Measurements from ENCODE around the gene ZNF681.

The ZNF681 gene

DNA sequence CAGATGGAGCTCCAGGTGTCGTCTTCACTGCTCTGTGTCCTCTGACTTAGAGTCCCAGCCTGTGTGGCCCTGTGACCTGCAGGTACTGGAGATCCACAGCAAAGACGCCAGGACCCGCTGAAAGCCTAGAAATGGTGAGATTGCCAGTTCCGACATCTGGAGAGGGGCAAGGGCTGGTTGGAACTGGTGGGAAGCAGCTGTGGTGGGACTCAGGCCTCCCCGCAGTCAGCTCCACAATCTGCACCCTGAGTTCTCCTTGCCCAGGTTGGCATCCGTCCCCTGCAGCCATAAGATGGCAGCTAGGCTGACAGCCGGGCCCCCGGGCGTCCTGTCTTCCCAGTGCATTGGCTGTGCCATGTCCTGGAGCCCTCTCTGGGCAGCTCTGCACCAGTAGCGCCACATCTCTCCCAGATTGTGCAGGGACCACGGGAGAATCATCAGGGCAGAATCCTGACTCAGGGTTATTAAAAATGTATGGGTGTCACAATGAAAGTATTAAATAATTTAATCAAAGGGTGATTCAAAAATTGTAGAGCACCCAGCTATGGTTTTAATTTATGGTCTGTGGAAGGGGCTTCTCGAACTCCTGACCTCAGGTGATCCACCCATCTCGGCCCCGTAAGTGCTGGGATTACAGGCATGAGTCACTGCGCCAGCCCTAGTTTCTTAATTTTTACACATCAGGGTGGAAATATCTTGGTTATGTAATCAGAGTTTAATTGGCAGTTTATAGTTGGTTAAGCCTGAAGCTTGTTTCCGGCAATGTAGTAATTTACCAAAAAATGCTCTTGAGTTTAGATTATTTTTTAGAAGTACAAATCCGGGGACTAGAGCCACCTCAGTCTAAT is 32.2 kb upstream of the ZNF681 start:
- DNase-seq (no peak), ATAC-seq (ENCODE audit: insufficient read depth, low read depth) (no peak)
- TF ChIP-seq, protein P1, sequence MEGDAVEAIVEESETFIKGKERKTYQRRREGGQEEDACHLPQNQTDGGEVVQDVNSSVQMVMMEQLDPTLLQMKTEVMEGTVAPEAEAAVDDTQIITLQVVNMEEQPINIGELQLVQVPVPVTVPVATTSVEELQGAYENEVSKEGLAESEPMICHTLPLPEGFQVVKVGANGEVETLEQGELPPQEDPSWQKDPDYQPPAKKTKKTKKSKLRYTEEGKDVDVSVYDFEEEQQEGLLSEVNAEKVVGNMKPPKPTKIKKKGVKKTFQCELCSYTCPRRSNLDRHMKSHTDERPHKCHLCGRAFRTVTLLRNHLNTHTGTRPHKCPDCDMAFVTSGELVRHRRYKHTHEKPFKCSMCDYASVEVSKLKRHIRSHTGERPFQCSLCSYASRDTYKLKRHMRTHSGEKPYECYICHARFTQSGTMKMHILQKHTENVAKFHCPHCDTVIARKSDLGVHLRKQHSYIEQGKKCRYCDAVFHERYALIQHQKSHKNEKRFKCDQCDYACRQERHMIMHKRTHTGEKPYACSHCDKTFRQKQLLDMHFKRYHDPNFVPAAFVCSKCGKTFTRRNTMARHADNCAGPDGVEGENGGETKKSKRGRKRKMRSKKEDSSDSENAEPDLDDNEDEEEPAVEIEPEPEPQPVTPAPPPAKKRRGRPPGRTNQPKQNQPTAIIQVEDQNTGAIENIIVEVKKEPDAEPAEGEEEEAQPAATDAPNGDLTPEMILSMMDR (IDR thresholded peaks at IDR 0.05; ENCODE audit: borderline replicate concordance, extremely low read depth, low read length, poor library complexity, severe bottlenecking) = no peak
- no peak for TF ChIP-seq EZH2 (IDR thresholded peaks at IDR 0.05; ENCODE audit: borderline replicate concordance, low read depth, low read length, severe bottlenecking)
- no peak overlapping the region for H3K4me2 ChIP-seq (ENCODE audit: insufficient read depth, low read length)
- H3K4me1 ChIP-seq (ENCODE audit: insufficient read depth, low read length) = no peaks in the 10 kb centered on the region
- no peaks in the 10 kb centered on the region for H3K9me3 ChIP-seq (ENCODE audit: insufficient read depth, low read length, severe bottlenecking)
- no peak overlapping the region for H2AFZ ChIP-seq (ENCODE audit: low read depth, low read length)
- no peaks in the 10 kb centered on the region for H4K20me1 ChIP-seq (ENCODE audit: insufficient read depth, low read length)
- H3K4me3 ChIP-seq (ENCODE audit: low read depth in 1 of 2, low read length in 2 of 2) = no peak overlapping the region
- no peaks in the 10 kb centered on the region for H3K27me3 ChIP-seq (ENCODE audit: insufficient read depth, low read length, poor library complexity)
- no peak overlapping the region for H3K9ac ChIP-seq (ENCODE audit: low read depth, low read length)
- H3K36me3 ChIP-seq (ENCODE audit: insufficient read depth, low read length) = peaks cover 12% of the 10 kb centered on the region; the same call in 1 of the 2 replicates
- H3K27ac ChIP-seq (ENCODE audit: low read length) = no peak overlapping the region
- peaks cover 8% of the 10 kb centered on the region; the same call in 1 of the 2 replicates for H3K79me2 ChIP-seq (ENCODE audit: insufficient read depth, low read length)

DNA sequence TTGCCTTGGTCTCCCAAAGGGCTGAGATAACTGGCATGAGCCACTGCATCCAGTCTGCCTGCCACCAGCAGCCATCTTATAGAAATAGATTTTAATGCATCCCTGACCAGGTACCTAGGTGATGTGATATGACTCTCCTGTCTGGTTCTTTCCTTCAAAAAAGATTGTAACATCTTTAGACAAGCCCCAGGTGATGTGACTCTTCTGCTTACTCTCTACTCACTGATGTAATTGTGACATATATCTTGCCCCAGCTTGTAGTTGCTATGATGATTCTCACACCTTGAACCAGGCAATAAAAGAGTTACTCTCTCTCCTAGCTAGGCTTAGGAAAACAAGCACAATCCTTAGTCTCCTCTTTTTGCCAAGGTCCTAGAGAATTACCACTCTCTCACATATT is 30.6 kb upstream of the ZNF681 start:
- no peak for DNase-seq
- H3K79me2 ChIP-seq (ENCODE audit: insufficient read depth, low read length) = peaks cover 6% of the 10 kb centered on the region; the same call in 1 of the 2 replicates
- no peak for TF ChIP-seq EZH2 (IDR thresholded peaks at IDR 0.05; ENCODE audit: borderline replicate concordance, low read depth, low read length, severe bottlenecking)
- TF ChIP-seq, protein P1 (IDR thresholded peaks at IDR 0.05; ENCODE audit: borderline replicate concordance, extremely low read depth, low read length, poor library complexity, severe bottlenecking) = no peak
- H3K4me3 ChIP-seq (ENCODE audit: low read depth in 1 of 2, low read length in 2 of 2) = no peak overlapping the region
- H4K20me1 ChIP-seq (ENCODE audit: insufficient read depth, low read length) = no peaks in the 10 kb centered on the region
- H3K27ac ChIP-seq (ENCODE audit: low read length) = no peak overlapping the region
- no peak for ATAC-seq (ENCODE audit: insufficient read depth, low read depth)
- no peak overlapping the region for H3K4me2 ChIP-seq (ENCODE audit: insufficient read depth, low read length)
- no peaks in the 10 kb centered on the region for H3K27me3 ChIP-seq (ENCODE audit: insufficient read depth, low read length, poor library complexity)
- no peak overlapping the region for H2AFZ ChIP-seq (ENCODE audit: low read depth, low read length)
- H3K9ac ChIP-seq (ENCODE audit: low read depth, low read length) = no peak overlapping the region
- H3K4me1 ChIP-seq (ENCODE audit: insufficient read depth, low read length) = no peaks in the 10 kb centered on the region
- no peaks in the 10 kb centered on the region for H3K9me3 ChIP-seq (ENCODE audit: insufficient read depth, low read length, severe bottlenecking)
- peaks cover 17% of the 10 kb centered on the region; the same call in 1 of the 2 replicates for H3K36me3 ChIP-seq (ENCODE audit: insufficient read depth, low read length)

DNA sequence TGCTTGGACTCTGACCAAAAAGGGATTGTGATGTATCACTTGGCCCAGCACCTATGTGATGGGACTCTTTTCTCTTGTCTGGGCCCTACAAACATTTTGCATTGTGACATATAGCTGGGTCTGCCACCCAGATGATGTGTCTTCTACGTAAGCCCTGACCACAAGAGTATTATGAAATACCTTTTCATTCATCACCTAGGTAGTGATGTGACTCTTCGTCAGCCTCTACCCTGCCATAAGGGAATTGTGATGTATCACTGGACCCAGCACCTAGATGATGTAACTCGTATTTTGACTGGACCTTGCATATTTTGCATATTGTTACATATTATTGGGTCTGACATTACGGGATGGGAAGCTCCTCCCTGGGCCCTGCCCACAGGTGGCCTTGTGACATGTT is 29.7 kb upstream of the ZNF681 start:
- no peak for TF ChIP-seq EZH2 (IDR thresholded peaks at IDR 0.05; ENCODE audit: borderline replicate concordance, low read depth, low read length, severe bottlenecking)
- TF ChIP-seq, protein P1 (IDR thresholded peaks at IDR 0.05; ENCODE audit: borderline replicate concordance, extremely low read depth, low read length, poor library complexity, severe bottlenecking) = no peak
- Histone ChIP-seq H3K4me2 (ENCODE audit: insufficient read depth, low read length) (no peak overlapping the region), H3K4me1 (ENCODE audit: insufficient read depth, low read length) (no peaks in the 10 kb centered on the region), H2AFZ (ENCODE audit: low read depth, low read length) (no peak overlapping the region), H3K27me3 (ENCODE audit: insufficient read depth, low read length, poor library complexity) (no peaks in the 10 kb centered on the region), H3K36me3 (ENCODE audit: insufficient read depth, low read length) (peaks cover 25% of the 10 kb centered on the region; the same call in 1 of the 2 replicates), H3K9me3 (ENCODE audit: insufficient read depth, low read length, severe bottlenecking) (no peaks in the 10 kb centered on the region), H3K9ac (ENCODE audit: low read depth, low read length) (no peak overlapping the region), H3K4me3 (ENCODE audit: low read depth in 1 of 2, low read length in 2 of 2) (no peak overlapping the region), H3K79me2 (ENCODE audit: insufficient read depth, low read length) (peaks cover 6% of the 10 kb centered on the region; the same call in 1 of the 2 replicates), H4K20me1 (ENCODE audit: insufficient read depth, low read length) (no peaks in the 10 kb centered on the region), H3K27ac (ENCODE audit: low read length) (no peak overlapping the region)
- no peak for ATAC-seq (ENCODE audit: insufficient read depth, low read depth)
- DNase-seq = no peak

Measured in DND-41 (cell line).